ENCODE measurements around the gene LAMA2. TPM values are rescaled to one million over a fixed set of nuclear protein-coding genes. Genes with fewer than 3 reads are reported as not detected.

LAMA2 gene
- polyA plus RNA-seq, 3 donors, result not detected

DNA sequence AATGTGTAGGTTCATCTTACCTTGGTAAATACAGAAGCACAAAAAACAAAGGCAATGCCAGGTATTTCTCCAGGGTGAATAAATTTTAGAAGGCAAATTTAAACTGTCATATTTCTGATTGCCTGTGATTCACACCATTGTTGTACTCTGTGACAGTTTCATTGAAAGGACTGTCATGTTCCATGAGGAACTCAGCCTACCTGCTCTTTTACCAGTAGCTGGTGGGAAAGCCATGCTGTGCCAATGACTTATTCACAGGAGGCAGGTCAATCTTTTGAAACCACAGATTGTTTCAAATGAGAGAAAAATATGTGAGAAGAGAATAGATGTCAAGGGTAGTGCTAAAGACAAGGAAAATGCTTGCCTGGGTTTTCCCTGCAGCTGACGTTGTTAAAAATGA, 206.4 kb downstream of the LAMA2 start:
- Histone ChIP-seq H3K9me3 (replicated peaks in 1 of 2; ENCODE audit: control insufficient read depth in 1 of 2, insufficient read depth in 1 of 2, low read length in 2 of 2) (no peaks in the 10 kb centered on the region), H3K4me1 (ENCODE audit: control insufficient read depth in 1 of 2, insufficient read depth in 2 of 2, low read length in 2 of 2) (no peaks in the 10 kb centered on the region), H3K27me3 (ENCODE audit: control insufficient read depth in 2 of 2, insufficient read depth in 2 of 2, low read length in 2 of 2) (no peaks in the 10 kb centered on the region), H3K4me3 (replicated peaks in 1 of 3; ENCODE audit: low read depth in 2 of 3, low read length in 3 of 3) (no peak overlapping the region), H3K27ac (ENCODE audit: low read depth in 1 of 2, low read length in 2 of 2) (no peak overlapping the region), H4K20me1 (ENCODE audit: insufficient read depth, low read length) (no peaks in the 10 kb centered on the region), H3K79me2 (ENCODE audit: insufficient read depth, low read length) (no peaks in the 10 kb centered on the region), H2AFZ (ENCODE audit: insufficient read depth, low read depth, low read length, poor library complexity, severe bottlenecking) (no peak overlapping the region), H3K36me3 (replicated peaks in 1 of 2; ENCODE audit: control insufficient read depth in 1 of 2, insufficient read depth in 2 of 2, low read length in 2 of 2) (no peaks in the 10 kb centered on the region), H3K9ac (ENCODE audit: insufficient read depth, low read length, poor library complexity, severe bottlenecking) (no peak overlapping the region), H3K4me2 (replicated peaks; ENCODE audit: extremely low read depth, low read length, poor library complexity, severe bottlenecking) (no peak overlapping the region)
- TF ChIP-seq, protein P1, sequence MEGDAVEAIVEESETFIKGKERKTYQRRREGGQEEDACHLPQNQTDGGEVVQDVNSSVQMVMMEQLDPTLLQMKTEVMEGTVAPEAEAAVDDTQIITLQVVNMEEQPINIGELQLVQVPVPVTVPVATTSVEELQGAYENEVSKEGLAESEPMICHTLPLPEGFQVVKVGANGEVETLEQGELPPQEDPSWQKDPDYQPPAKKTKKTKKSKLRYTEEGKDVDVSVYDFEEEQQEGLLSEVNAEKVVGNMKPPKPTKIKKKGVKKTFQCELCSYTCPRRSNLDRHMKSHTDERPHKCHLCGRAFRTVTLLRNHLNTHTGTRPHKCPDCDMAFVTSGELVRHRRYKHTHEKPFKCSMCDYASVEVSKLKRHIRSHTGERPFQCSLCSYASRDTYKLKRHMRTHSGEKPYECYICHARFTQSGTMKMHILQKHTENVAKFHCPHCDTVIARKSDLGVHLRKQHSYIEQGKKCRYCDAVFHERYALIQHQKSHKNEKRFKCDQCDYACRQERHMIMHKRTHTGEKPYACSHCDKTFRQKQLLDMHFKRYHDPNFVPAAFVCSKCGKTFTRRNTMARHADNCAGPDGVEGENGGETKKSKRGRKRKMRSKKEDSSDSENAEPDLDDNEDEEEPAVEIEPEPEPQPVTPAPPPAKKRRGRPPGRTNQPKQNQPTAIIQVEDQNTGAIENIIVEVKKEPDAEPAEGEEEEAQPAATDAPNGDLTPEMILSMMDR (IDR thresholded peaks at IDR 0.05), result no peak
- intact Hi-C loops (cut with micrococcal nuclease), result no loop called here
- 100% methylated on average over 1 of the region's 1 CpG for WGBS (ENCODE audit: insufficient coverage)
- DNase-seq, result no peak
- peaks cover 1 to 8% (median 6%) of the 10 kb centered on the region in 7 donors for H3K9me3 Mint-ChIP-seq
- no peaks in the 10 kb centered on the region for H3K27me3 Mint-ChIP-seq (ENCODE audit: low read depth in 3 of 3)
- no peaks in the 10 kb centered on the region for H3K36me3 Mint-ChIP-seq
- H3K27ac Mint-ChIP-seq, result no peak overlapping the region
- no peaks in the 10 kb centered on the region for H3K4me1 Mint-ChIP-seq
- no peak overlapping the region for H3K4me3 Mint-ChIP-seq

DNA sequence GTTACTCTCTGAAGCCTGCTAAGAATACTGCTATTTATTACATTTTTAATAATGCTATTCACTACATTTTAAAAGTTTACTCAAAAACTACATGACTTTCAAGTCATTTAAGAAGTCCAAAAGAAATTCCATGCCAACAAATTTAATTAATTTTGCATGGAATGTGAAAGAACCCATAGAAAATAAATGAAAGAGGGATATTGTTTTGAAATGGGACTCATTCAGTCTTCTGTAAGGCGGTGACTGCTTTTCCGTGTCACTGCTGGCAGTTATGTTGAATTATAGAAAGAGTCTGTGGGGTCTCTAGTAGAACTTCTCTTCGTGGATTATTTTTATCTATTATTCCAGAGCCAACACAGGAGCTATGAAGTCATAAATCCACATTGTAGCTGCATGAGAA, 211.2 kb downstream of the LAMA2 start:
- no peaks in the 10 kb centered on the region for H3K27me3 ChIP-seq (ENCODE audit: control insufficient read depth in 2 of 2, insufficient read depth in 2 of 2, low read length in 2 of 2)
- peaks cover 0 to 2% (median 0%) of the 10 kb centered on the region in 7 donors for H3K9me3 Mint-ChIP-seq
- no peak for DNase-seq
- H3K4me2 ChIP-seq (replicated peaks; ENCODE audit: extremely low read depth, low read length, poor library complexity, severe bottlenecking), result no peak overlapping the region
- no peaks in the 10 kb centered on the region for H3K36me3 ChIP-seq (replicated peaks in 1 of 2; ENCODE audit: control insufficient read depth in 1 of 2, insufficient read depth in 2 of 2, low read length in 2 of 2)
- H3K4me1 ChIP-seq (ENCODE audit: control insufficient read depth in 1 of 2, insufficient read depth in 2 of 2, low read length in 2 of 2), result no peaks in the 10 kb centered on the region
- no peak overlapping the region for H3K27ac ChIP-seq (ENCODE audit: low read depth in 1 of 2, low read length in 2 of 2)
- TF ChIP-seq, protein P1 (IDR thresholded peaks at IDR 0.05), result no peak
- H3K4me3 Mint-ChIP-seq, result no peak overlapping the region
- no peaks in the 10 kb centered on the region for H3K36me3 Mint-ChIP-seq
- intact Hi-C loops (cut with micrococcal nuclease), result no loop called here
- H3K27ac Mint-ChIP-seq, result no peak overlapping the region
- H3K4me1 Mint-ChIP-seq, result no peaks in the 10 kb centered on the region
- H3K79me2 ChIP-seq (ENCODE audit: insufficient read depth, low read length), result no peaks in the 10 kb centered on the region
- H2AFZ ChIP-seq (ENCODE audit: insufficient read depth, low read depth, low read length, poor library complexity, severe bottlenecking), result no peak overlapping the region
- no peak overlapping the region for H3K9ac ChIP-seq (ENCODE audit: insufficient read depth, low read length, poor library complexity, severe bottlenecking)
- WGBS (ENCODE audit: insufficient coverage), result no CpG with 5 or more reads among the region's 3 CpGs
- no peaks in the 10 kb centered on the region for H3K27me3 Mint-ChIP-seq (ENCODE audit: low read depth in 3 of 3)
- H3K4me3 ChIP-seq (replicated peaks in 1 of 3; ENCODE audit: low read depth in 2 of 3, low read length in 3 of 3), result no peak overlapping the region
- no peaks in the 10 kb centered on the region for H4K20me1 ChIP-seq (ENCODE audit: insufficient read depth, low read length)
- H3K9me3 ChIP-seq (replicated peaks in 1 of 2; ENCODE audit: control insufficient read depth in 1 of 2, insufficient read depth in 1 of 2, low read length in 2 of 2), result no peaks in the 10 kb centered on the region
